Muscle of leg (tissue), 11 donors: ENCODE data around the gene PTK6. TPM values are rescaled to one million over a fixed set of nuclear protein-coding genes. Genes with fewer than 3 reads are reported as not detected.
"Not testable (repeated sequence)": the region's sequence is repeated elsewhere in the genome, so short reads cannot be mapped to it uniquely, and the experiment has no call there.

Experiments
- DNase-seq: peaks from one replicate; pipeline ENCODE4 v3.0.0; 2013
- H3K27ac ChIP-seq: one replicate; pipeline ENCODE4 v1.5.1; 2013; ENCODE audit warnings: mild to moderate bottlenecking, low read length, control low read depth
- H3K27me3 ChIP-seq: one replicate; pipeline ENCODE4 v1.6.1; 2013; ENCODE audit warnings: low read length; ENCODE audit not compliant: control insufficient read depth, insufficient read depth
- H3K36me3 ChIP-seq: one replicate; pipeline ENCODE4 v1.6.1; 2013; ENCODE audit warnings: low read length; ENCODE audit not compliant: control insufficient read depth, insufficient read depth
- H3K4me1 ChIP-seq: one replicate; pipeline ENCODE4 v1.6.1; 2013; ENCODE audit warnings: low read length; ENCODE audit not compliant: control insufficient read depth, insufficient read depth
- H3K4me3 ChIP-seq: one replicate; pipeline ENCODE4 v1.5.1; 2013; ENCODE audit warnings: low read length, control low read depth
- H3K9me3 ChIP-seq: replicated peaks from 2 replicates; pipeline ENCODE4 v1.6.1; 2013; ENCODE audit warnings: low read depth, low read length; ENCODE audit not compliant: control insufficient read depth
- WGBS: methylation state at CpG from one replicate; pipeline ENCODE4 v1.1.5; 2013; ENCODE audit warnings: missing lambda C conversion rate; ENCODE audit not compliant: insufficient coverage; 5-methylcytosine and 5-hydroxymethylcytosine counted together
- polyA plus RNA-seq, 8 donors: library from polyadenylated mRNA; unstranded; fragments of 120-200 nt; gene quantifications; one replicate each; pipeline versions ENCODE4 v1.2.1 to v1.2.3, GENCODE V29; 2013; ENCODE audit warnings: inconsistent platforms in 1 of 8, low replicate concordance in 1 of 8; ENCODE audit not compliant: insufficient read length in 8 of 8, insufficient read depth in 1 of 8
- total RNA-seq: library from RNA; stranded (reverse); fragments of 120-200 nt; gene quantifications from one replicate; pipeline ENCODE4 v1.2.4, GENCODE V29; 2013

PTK6 gene
- total and polyA plus RNA-seq, 9 donors, result 0.08 to 0.61 (median 0.34) TPM; not detected in 1

DNA sequence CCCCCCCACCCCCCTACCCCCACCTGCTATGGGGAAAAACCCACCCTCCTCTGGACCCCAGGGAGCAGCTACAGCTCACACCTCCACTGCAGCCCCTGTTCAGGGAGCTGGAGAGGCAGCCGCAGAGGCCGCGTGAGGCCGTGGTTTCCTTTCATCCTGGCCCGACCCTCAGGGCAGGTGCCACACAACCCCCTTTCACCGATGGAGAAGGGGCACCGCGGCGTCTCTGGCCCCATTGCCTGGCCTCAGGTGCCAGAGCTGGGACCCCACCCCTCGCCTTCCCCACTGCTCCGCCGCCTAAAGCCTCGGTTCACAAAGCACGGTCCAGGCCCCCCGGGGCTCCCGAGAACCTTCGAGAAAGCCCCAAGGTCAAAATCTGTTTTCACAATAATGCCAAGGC, 52.9 kb downstream of the PTK6 start:
- H3K4me1 ChIP-seq, result peaks cover 26% of the 10 kb centered on the region
- peaks cover 51% of the 10 kb centered on the region for H3K27me3 ChIP-seq
- 37% methylated on average over 14 of the region's 17 CpGs for WGBS
- H3K36me3 ChIP-seq, result no peaks in the 10 kb centered on the region
- no peak overlapping the region for H3K27ac ChIP-seq
- no peak overlapping the region for H3K4me3 ChIP-seq
- no peaks in the 10 kb centered on the region for H3K9me3 ChIP-seq
- no peak for DNase-seq

DNA sequence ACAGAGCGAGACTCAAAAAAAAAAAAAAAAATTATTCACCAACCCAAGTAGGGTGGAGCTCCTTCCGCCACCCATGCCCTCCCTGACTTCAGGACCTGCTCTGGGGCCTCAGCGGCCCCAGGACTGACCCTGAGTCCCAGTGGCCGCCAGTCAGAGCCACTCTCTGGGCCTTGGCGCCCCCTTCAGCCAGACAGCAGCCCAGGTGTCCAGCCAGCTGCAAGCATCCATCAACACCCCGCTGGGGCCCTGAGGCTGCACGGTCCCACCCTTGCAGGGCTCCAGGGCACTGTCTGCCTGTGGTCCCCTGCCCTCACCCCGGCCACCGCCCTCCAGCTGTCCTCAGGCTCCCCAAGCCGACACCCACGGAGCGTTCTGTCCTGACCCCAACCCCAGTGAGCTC, 53.3 kb downstream of the PTK6 start:
- WGBS, result 59% methylated on average over 9 of the region's 12 CpGs
- H3K27me3 ChIP-seq, result peaks cover 51% of the 10 kb centered on the region
- no peak for DNase-seq
- H3K4me1 ChIP-seq, result peaks cover 26% of the 10 kb centered on the region
- no peaks in the 10 kb centered on the region for H3K9me3 ChIP-seq
- no peaks in the 10 kb centered on the region for H3K36me3 ChIP-seq
- H3K27ac ChIP-seq, result no peak overlapping the region
- no peak overlapping the region for H3K4me3 ChIP-seq

GRCh38 chr20:63482021-63482587, 55.1 kb downstream of the PTK6 start:
- Histone ChIP-seq H3K27ac (no peak overlapping the region), H3K27me3 (peaks cover 56% of the 10 kb centered on the region), H3K36me3 (no peaks in the 10 kb centered on the region), H3K4me1 (peaks cover 22% of the 10 kb centered on the region), H3K9me3 (no peaks in the 10 kb centered on the region), H3K4me3 (no peak overlapping the region)
- WGBS, result 41% methylated on average over 11 of the region's 11 CpGs
- DNase-seq, result no peak

GRCh38 chr20:63481503-63481902, 55.7 kb downstream of the PTK6 start:
- H3K9me3 ChIP-seq, result no peaks in the 10 kb centered on the region
- DNase-seq, result no peak
- 62% methylated on average over 8 of the region's 12 CpGs for WGBS
- H3K27me3 ChIP-seq, result peaks cover 61% of the 10 kb centered on the region
- no peak overlapping the region for H3K4me3 ChIP-seq
- no peak overlapping the region for H3K27ac ChIP-seq
- H3K4me1 ChIP-seq, result peaks cover 22% of the 10 kb centered on the region
- no peaks in the 10 kb centered on the region for H3K36me3 ChIP-seq

GRCh38 chr20:63479695-63480419, 57.3 kb downstream of the PTK6 start:
- WGBS, result 65% methylated on average over 6 of the region's 32 CpGs
- H3K27ac ChIP-seq, H3K36me3 ChIP-seq, H3K4me3 ChIP-seq, DNase-seq, H3K9me3 ChIP-seq: not testable (repeated sequence)
- peaks cover 22% of the 10 kb centered on the region for H3K4me1 ChIP-seq
- H3K27me3 ChIP-seq, result peaks cover 75% of the 10 kb centered on the region

GRCh38 chr20:63478346-63479302, 58.6 kb downstream of the PTK6 start:
- Histone ChIP-seq H3K27me3 (peaks cover 84% of the 10 kb centered on the region), H3K36me3 (no peaks in the 10 kb centered on the region), H3K27ac (no peak overlapping the region), H3K4me1 (peaks cover 18% of the 10 kb centered on the region), H3K4me3 (no peak overlapping the region), H3K9me3 (no peaks in the 10 kb centered on the region)
- DNase-seq, result no peak
- WGBS, result 82% methylated on average over 29 of the region's 34 CpGs

Other genes starting within 250 kb of the PTK6 start
- gene COL20A1, start 244.2 kb downstream of the PTK6 start, total RNA-seq, result 4.6 TPM
- 10 to 100 TPM in 3 of 8 donors, 1 to 10 TPM in 5; 6.7 to 15.2 (median 9.6) TPM for gene COL20A1, start 244.2 kb downstream of the PTK6 start, polyA plus RNA-seq
- 0.71 TPM for gene CHRNA4, start 176.0 kb downstream of the PTK6 start, total RNA-seq
- gene CHRNA4, start 176.0 kb downstream of the PTK6 start, polyA plus RNA-seq, result 1 to 10 TPM in 2 of 8 donors, under 1 TPM in 6; 0.44 to 2.3 (median 0.78) TPM
- 2.9 TPM for gene KCNQ2, start 64.7 kb downstream of the PTK6 start, total RNA-seq
- 10 to 100 TPM in 2 of 8 donors, 1 to 10 TPM in 6; 2.9 to 11.5 (median 7.1) TPM for gene KCNQ2, start 64.7 kb downstream of the PTK6 start, polyA plus RNA-seq
- gene EEF1A2, start 38.3 kb downstream of the PTK6 start, total RNA-seq, result 330 TPM
- gene EEF1A2, start 38.3 kb downstream of the PTK6 start, polyA plus RNA-seq, result 100 to 1,000 TPM; 377 to 890 (median 715) TPM
- 47.3 TPM for gene PPDPF, start 16.6 kb downstream of the PTK6 start, total RNA-seq
- gene PPDPF, start 16.6 kb downstream of the PTK6 start, polyA plus RNA-seq, result 100 to 1,000 TPM; 172 to 370 (median 233) TPM
- not detected for gene SRMS, start 10.4 kb upstream of the PTK6 start, total RNA-seq
- not detected for gene SRMS, start 10.4 kb upstream of the PTK6 start, polyA plus RNA-seq
- gene FNDC11, start 16.8 kb upstream of the PTK6 start, total RNA-seq, result 0.09 TPM
- under 1 TPM; 0.07 to 0.31 (median 0.14) TPM for gene FNDC11, start 16.8 kb upstream of the PTK6 start, polyA plus RNA-seq
- 5.8 TPM for gene HELZ2, start 36.9 kb upstream of the PTK6 start, total RNA-seq
- gene HELZ2, start 36.9 kb upstream of the PTK6 start, polyA plus RNA-seq, result 10 to 100 TPM in 1 of 8 donors, 1 to 10 TPM in 7; 5.8 to 12.4 (median 7.6) TPM
- 5.9 TPM for gene GMEB2, start 89.7 kb upstream of the PTK6 start, total RNA-seq
- gene GMEB2, start 89.7 kb upstream of the PTK6 start, polyA plus RNA-seq, result 1 to 10 TPM; 7.1 to 9.5 (median 8.1) TPM
- 18.3 TPM for gene STMN3, start 116.0 kb upstream of the PTK6 start, total RNA-seq
- 10 to 100 TPM; 12.3 to 31.9 (median 19.4) TPM for gene STMN3, start 116.0 kb upstream of the PTK6 start, polyA plus RNA-seq
- gene RTEL1, start 120.9 kb upstream of the PTK6 start, total RNA-seq, result 8.4 TPM
- gene RTEL1, start 120.9 kb upstream of the PTK6 start, polyA plus RNA-seq, result 10 to 100 TPM in 5 of 8 donors, 1 to 10 TPM in 3; 8.7 to 13.3 (median 11.1) TPM
- gene TNFRSF6B, start 159.3 kb upstream of the PTK6 start, total RNA-seq, result 1.6 TPM
- gene TNFRSF6B, start 159.3 kb upstream of the PTK6 start, polyA plus RNA-seq, result 1 to 10 TPM in 7 of 8 donors, under 1 TPM in 1; 0.55 to 2.4 (median 1.3) TPM
- 32.8 TPM for gene ARFRP1, start 170.6 kb upstream of the PTK6 start, total RNA-seq
- gene ARFRP1, start 170.6 kb upstream of the PTK6 start, polyA plus RNA-seq, result 10 to 100 TPM; 26.2 to 33.0 (median 31.0) TPM
- gene ZGPAT, start 170.7 kb upstream of the PTK6 start, total RNA-seq, result 13.1 TPM
- 10 to 100 TPM; 13.0 to 18.2 (median 16.4) TPM for gene ZGPAT, start 170.7 kb upstream of the PTK6 start, polyA plus RNA-seq
- gene LIME1, start 199.3 kb upstream of the PTK6 start, total RNA-seq, result 6.4 TPM
- 1 to 10 TPM; 2.5 to 8.1 (median 4.8) TPM for gene LIME1, start 199.3 kb upstream of the PTK6 start, polyA plus RNA-seq
- gene SLC2A4RG, start 202.4 kb upstream of the PTK6 start, total RNA-seq, result 58.2 TPM
- 100 to 1,000 TPM; 112 to 160 (median 133) TPM for gene SLC2A4RG, start 202.4 kb upstream of the PTK6 start, polyA plus RNA-seq